ENCODE data around the gene GTF2F2. TPM values are rescaled to one million over a fixed set of nuclear protein-coding genes. Genes with fewer than 3 reads are reported as not detected.

GTF2F2 gene
- 14.5 and 15.5 TPM in 2 replicates for total RNA-seq
- 21.3 and 24.8 TPM in 2 replicates for polyA plus RNA-seq

- Histone ChIP-seq H3K9me3 (ENCODE audit: low read depth) (no peaks in the 10 kb centered on the region), H3K4me1 (ENCODE audit: low read depth) (peaks cover 8% of the 10 kb centered on the region), H3K36me3 (no peaks in the 10 kb centered on the region), H3K27ac (peak within 1 kb of the TSS; percentile 97), H3K4me3 (peak within 1 kb of the TSS; percentile 95), H3K27me3 (no peaks in the 10 kb centered on the region)
- TF ChIP-seq CTCF (IDR thresholded peaks at IDR 0.05; ENCODE audit: low read depth, low read length): no peak
- peak; percentile 91 to 92 for DNase-seq (ENCODE audit: low read depth in 1 of 2, low spot score in 1 of 2)
Measured at GRCh38 chr13:45119991-45120864, at the start of gene GTF2F2. Gene GTF2F2, plus strand, starts transcription at chr13:45120510. Its CDS starts 146 bp downstream, at chr13:45120656.

GRCh38 chr13:45073809-45074208 is 46.5 kb upstream of the GTF2F2 start:
- no peak overlapping the region for H3K27ac ChIP-seq
- no peaks in the 10 kb centered on the region for H3K36me3 ChIP-seq
- no peaks in the 10 kb centered on the region for H3K9me3 ChIP-seq (ENCODE audit: low read depth)
- no peak for DNase-seq (ENCODE audit: low read depth in 1 of 2, low spot score in 1 of 2)
- no peaks in the 10 kb centered on the region for H3K27me3 ChIP-seq
- H3K4me3 ChIP-seq: no peak overlapping the region
- no peaks in the 10 kb centered on the region for H3K4me1 ChIP-seq (ENCODE audit: low read depth)
- no peak for TF ChIP-seq CTCF (IDR thresholded peaks at IDR 0.05; ENCODE audit: low read depth, low read length)

- Histone ChIP-seq H3K4me3 (no peak overlapping the region), H3K27me3 (no peaks in the 10 kb centered on the region), H3K27ac (no peak overlapping the region), H3K36me3 (no peaks in the 10 kb centered on the region), H3K9me3 (ENCODE audit: low read depth) (no peaks in the 10 kb centered on the region), H3K4me1 (ENCODE audit: low read depth) (no peaks in the 10 kb centered on the region)
- no peak for TF ChIP-seq CTCF (IDR thresholded peaks at IDR 0.05; ENCODE audit: low read depth, low read length)
- no peak for DNase-seq (ENCODE audit: low read depth in 1 of 2, low spot score in 1 of 2)
Measured at GRCh38 chr13:45074721-45075120, 45.6 kb upstream of the GTF2F2 start.

GRCh38 chr13:45078003-45078402 is 42.3 kb upstream of the GTF2F2 start:
- DNase-seq (ENCODE audit: low read depth in 1 of 2, low spot score in 1 of 2): no peak
- Histone ChIP-seq H3K4me3 (no peak overlapping the region), H3K9me3 (ENCODE audit: low read depth) (no peaks in the 10 kb centered on the region), H3K27me3 (no peaks in the 10 kb centered on the region), H3K27ac (no peak overlapping the region), H3K4me1 (ENCODE audit: low read depth) (no peaks in the 10 kb centered on the region), H3K36me3 (no peaks in the 10 kb centered on the region)
- TF ChIP-seq CTCF (IDR thresholded peaks at IDR 0.05; ENCODE audit: low read depth, low read length): no peak

- no peak for TF ChIP-seq CTCF (IDR thresholded peaks at IDR 0.05; ENCODE audit: low read depth, low read length)
- H3K27ac ChIP-seq: no peak overlapping the region
- no peaks in the 10 kb centered on the region for H3K4me1 ChIP-seq (ENCODE audit: low read depth)
- H3K9me3 ChIP-seq (ENCODE audit: low read depth): no peaks in the 10 kb centered on the region
- no peaks in the 10 kb centered on the region for H3K27me3 ChIP-seq
- peak in 1 of 2 donors; percentile 13 for DNase-seq (ENCODE audit: low read depth in 1 of 2, low spot score in 1 of 2)
- no peaks in the 10 kb centered on the region for H3K36me3 ChIP-seq
- H3K4me3 ChIP-seq: no peak overlapping the region
Measured at GRCh38 chr13:45082964-45083363, 37.3 kb upstream of the GTF2F2 start.
